Mucosa of rectum (tissue), 2 donors: ENCODE results near the gene TOR1AIP1.

Experiments
- H3K27ac ChIP-seq, 2 donors: one replicate each; pipeline ENCODE4 v1.7.0; 2013; ENCODE audit warnings: inconsistent platforms in 2 of 2, low read depth in 2 of 2, low read length in 2 of 2
- H3K27me3 ChIP-seq, 2 donors: one replicate each; pipeline ENCODE4 v1.7.0; 2013; ENCODE audit warnings: low read length in 2 of 2; ENCODE audit not compliant: control insufficient read depth in 2 of 2, insufficient read depth in 2 of 2
- H3K36me3 ChIP-seq, 2 donors: one replicate each; pipeline ENCODE4 v1.7.0; 2013; ENCODE audit warnings: low read length in 2 of 2; ENCODE audit not compliant: control insufficient read depth in 2 of 2, insufficient read depth in 2 of 2
- H3K4me1 ChIP-seq, 2 donors: one replicate each; pipeline ENCODE4 v1.7.0; 2013; ENCODE audit warnings: low read length in 2 of 2, mild to moderate bottlenecking in 1 of 2; ENCODE audit not compliant: control insufficient read depth in 2 of 2, insufficient read depth in 2 of 2
- H3K4me3 ChIP-seq, 2 donors: one replicate each; pipeline ENCODE4 v1.7.0; 2013; ENCODE audit warnings: low read length in 2 of 2
- H3K9ac ChIP-seq, 2 donors: one replicate each; pipeline ENCODE4 v1.7.0; 2013; ENCODE audit warnings: low read length in 2 of 2, low read depth in 1 of 2, mild to moderate bottlenecking in 1 of 2
- H3K9me3 ChIP-seq, 2 donors: one replicate each; pipeline ENCODE4 v1.7.0; 2013; ENCODE audit warnings: low read length in 2 of 2; ENCODE audit not compliant: control insufficient read depth in 2 of 2
- donor health status: healthy.
- donor health status: Normal muscosa, but diverticular disease.

Gene TOR1AIP1

GRCh38 chr1:179866616-179867015 is 15.5 kb upstream of the TOR1AIP1 start:
- H3K27me3 ChIP-seq: no peaks in the 10 kb centered on the region
- no peak overlapping the region for H3K27ac ChIP-seq
- no peaks in the 10 kb centered on the region for H3K9me3 ChIP-seq
- no peak overlapping the region for H3K9ac ChIP-seq
- no peaks in the 10 kb centered on the region for H3K4me1 ChIP-seq
- H3K36me3 ChIP-seq: peaks cover 20 to 47% of the 10 kb centered on the region in 2 donors
- H3K4me3 ChIP-seq: no peak overlapping the region

DNA sequence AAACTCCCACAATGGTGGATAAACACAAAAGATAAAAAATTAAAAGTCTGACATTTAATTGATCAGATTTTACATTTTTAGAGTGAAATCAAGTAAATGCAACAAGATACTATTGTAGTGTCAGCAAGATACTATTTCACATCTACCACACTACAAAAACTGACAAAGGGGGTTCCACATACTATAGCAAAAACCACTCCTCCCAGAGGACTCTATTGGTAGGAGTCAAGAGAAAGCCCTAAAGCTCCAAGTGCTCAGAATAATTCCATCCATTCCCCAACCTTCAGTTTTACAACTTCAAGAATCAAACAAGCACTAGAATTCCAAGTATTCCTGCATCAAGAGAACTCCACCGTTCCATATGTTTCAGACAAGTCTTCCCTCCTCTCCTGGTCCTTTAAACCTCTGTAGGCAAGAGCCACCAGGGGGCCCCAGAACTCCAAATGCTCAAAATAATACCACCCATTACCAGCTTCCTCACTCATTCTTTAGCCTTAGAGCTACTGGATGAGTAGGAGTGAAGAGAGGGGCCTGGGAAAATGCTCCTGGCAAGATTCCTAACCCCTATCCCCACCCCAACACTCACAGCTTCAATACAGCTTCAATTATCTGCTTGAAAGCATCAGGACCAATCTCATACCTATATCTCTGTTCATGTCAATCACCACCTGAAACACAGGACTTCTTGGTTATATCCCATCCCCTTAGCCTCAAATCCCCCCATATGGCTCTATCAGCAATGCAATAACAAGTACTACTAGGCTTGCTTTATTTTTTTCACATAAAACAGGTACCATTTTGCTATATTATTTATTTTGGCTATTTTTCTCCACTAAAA is 14.4 kb upstream of the TOR1AIP1 start:
- no peak overlapping the region for H3K9ac ChIP-seq
- H3K27me3 ChIP-seq: no peaks in the 10 kb centered on the region
- H3K27ac ChIP-seq: no peak overlapping the region
- peaks cover 0 to 3% of the 10 kb centered on the region in 2 donors for H3K4me1 ChIP-seq
- peaks cover 19 to 47% of the 10 kb centered on the region in 2 donors for H3K36me3 ChIP-seq
- no peaks in the 10 kb centered on the region for H3K9me3 ChIP-seq
- no peak overlapping the region for H3K4me3 ChIP-seq

GRCh38 chr1:179870870-179871269 is 11.2 kb upstream of the TOR1AIP1 start:
- H3K9ac ChIP-seq: no peak overlapping the region
- H3K27me3 ChIP-seq: no peaks in the 10 kb centered on the region
- H3K9me3 ChIP-seq: no peaks in the 10 kb centered on the region
- peaks cover 10 to 23% of the 10 kb centered on the region in 2 donors for H3K4me1 ChIP-seq
- no peak overlapping the region for H3K27ac ChIP-seq
- no peak overlapping the region for H3K4me3 ChIP-seq
- H3K36me3 ChIP-seq: peaks cover 12 to 23% of the 10 kb centered on the region in 2 donors

- Histone ChIP-seq H3K4me1 (peaks cover 17 to 25% of the 10 kb centered on the region in 2 donors), H3K9me3 (no peaks in the 10 kb centered on the region), H3K9ac (no peak overlapping the region), H3K27ac (no peak overlapping the region), H3K27me3 (no peaks in the 10 kb centered on the region), H3K36me3 (peaks cover 12 to 16% of the 10 kb centered on the region in 2 donors), H3K4me3 (no peak overlapping the region)
These were observed 10.1 kb upstream of the TOR1AIP1 start for GRCh38 chr1:179871940-179872339.

DNA sequence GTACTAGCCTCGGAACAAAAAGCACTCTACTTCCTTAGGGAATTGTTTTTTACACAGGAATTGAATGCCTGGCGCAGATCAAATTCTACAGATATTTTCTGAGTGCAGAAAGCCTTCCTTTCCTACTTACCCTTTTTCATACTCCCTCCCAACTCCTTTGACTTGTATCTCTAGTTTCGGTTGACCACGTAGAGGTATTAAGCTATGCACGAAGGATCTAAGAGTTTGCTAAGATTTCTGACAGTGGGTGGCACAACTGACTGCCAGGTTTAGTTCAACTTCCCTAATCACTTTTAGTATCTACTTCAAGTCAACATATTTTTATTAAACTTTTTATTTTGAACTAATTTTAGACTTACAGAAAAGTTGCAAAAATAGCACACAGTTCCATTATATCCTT is 9.5 kb upstream of the TOR1AIP1 start:
- Histone ChIP-seq H3K36me3 (peaks cover 10 to 11% of the 10 kb centered on the region in 2 donors), H3K9me3 (no peaks in the 10 kb centered on the region), H3K4me3 (no peak overlapping the region), H3K4me1 (peaks cover 17 to 25% of the 10 kb centered on the region in 2 donors), H3K9ac (no peak overlapping the region), H3K27ac (no peak overlapping the region), H3K27me3 (no peaks in the 10 kb centered on the region)

GRCh38 chr1:179873438-179873851 is 8.6 kb upstream of the TOR1AIP1 start:
- Histone ChIP-seq H3K4me1 (peaks cover 21 to 25% of the 10 kb centered on the region in 2 donors), H3K9me3 (no peaks in the 10 kb centered on the region), H3K4me3 (peak overlapping the region in 1 of 2 donors; percentile 33), H3K9ac (no peak overlapping the region), H3K27ac (no peak overlapping the region), H3K27me3 (no peaks in the 10 kb centered on the region), H3K36me3 (peaks cover 8% of the 10 kb centered on the region in 2 donors)

DNA sequence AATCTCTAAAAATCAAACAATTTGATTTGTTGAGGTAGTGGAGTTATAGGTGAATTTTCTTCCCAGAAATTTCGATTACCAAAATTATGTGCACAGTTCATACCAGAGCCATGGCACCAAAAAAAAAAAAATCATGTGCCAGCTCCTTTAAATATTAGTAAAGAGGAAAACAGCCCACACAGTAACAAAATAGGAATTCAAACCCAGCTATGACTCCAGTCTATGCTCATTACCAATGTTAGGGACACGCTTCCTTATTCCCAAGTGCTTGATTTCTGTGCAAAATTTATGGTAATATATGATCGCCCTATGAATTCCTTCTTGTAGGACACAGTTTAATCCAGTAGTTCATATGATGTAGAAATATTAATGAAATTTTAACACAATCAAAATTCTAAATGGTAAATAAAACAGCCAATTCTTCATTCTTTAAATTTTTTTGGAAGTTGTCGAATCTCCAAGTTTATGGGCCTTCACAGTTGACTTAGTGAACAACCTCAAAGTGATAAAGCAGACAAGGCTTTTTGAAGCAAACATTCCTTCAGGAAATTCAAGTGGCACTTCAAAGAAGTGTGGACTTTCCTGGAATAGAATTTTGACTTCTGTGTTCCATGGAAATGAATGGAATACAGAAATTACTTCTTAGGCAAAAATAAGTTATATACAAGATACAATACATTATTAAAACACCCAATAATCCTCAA is 6.3 kb upstream of the TOR1AIP1 start:
- Histone ChIP-seq H3K27ac (no peak overlapping the region), H3K9me3 (no peaks in the 10 kb centered on the region), H3K36me3 (peaks cover 4 to 7% of the 10 kb centered on the region in 2 donors), H3K4me3 (peak overlapping the region in 1 of 2 donors; percentile 96), H3K4me1 (peaks cover 21 to 25% of the 10 kb centered on the region in 2 donors), H3K9ac (no peak overlapping the region), H3K27me3 (no peaks in the 10 kb centered on the region)

- no peak overlapping the region for H3K9ac ChIP-seq
- H3K27ac ChIP-seq: peak overlapping the region in 1 of 2 donors; percentile 2
- peak overlapping the region; percentile 83 to 96 for H3K4me3 ChIP-seq
- no peaks in the 10 kb centered on the region for H3K9me3 ChIP-seq
- peaks cover 4 to 7% of the 10 kb centered on the region in 2 donors for H3K36me3 ChIP-seq
- peaks cover 24 to 28% of the 10 kb centered on the region in 2 donors for H3K4me1 ChIP-seq
- no peaks in the 10 kb centered on the region for H3K27me3 ChIP-seq
These were observed 5.8 kb upstream of the TOR1AIP1 start for GRCh38 chr1:179876300-179876715.

DNA sequence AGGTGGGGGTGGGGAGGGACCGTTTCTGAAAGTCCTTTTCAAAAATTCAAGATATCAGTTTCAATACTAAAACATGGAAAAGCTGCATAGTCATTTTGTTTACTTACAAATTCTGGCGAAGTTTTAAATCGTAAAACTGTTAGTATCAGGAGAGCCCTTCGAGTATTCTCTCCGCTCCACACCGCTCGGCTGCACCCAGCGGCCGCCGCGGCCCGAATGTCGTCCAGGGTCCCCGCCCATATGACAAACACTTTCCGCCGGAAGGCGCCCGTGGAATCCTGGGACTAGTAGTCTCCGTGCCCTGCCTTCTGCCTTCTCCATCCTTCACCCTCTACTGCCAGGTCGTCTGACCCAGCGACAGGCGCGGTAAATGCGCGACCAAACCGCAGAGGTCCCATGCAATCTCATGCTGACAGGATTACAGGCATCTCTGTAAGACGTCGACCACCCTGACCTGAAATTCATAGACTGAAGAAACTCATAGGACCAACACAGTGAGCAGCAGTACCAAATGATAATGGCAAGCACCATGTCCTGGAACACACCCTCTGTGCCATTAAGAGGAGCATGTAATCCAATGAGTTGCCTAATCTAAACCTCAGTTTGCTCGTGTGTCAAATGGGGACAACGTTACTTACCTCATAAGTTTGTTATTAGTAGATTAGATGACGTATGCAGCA is 4.4 kb upstream of the TOR1AIP1 start, which contains the start of gene TOR1AIP2:
TOR1AIP2 (minus strand) TSS at position 218 of the 680 bp plus-strand sequence. CDS start 25,138 bp downstream, outside the sequence.
- Histone ChIP-seq H3K9me3 (no peaks in the 10 kb centered on the region), H3K27me3 (no peaks in the 10 kb centered on the region), H3K9ac (peak within 1 kb of the TSS; percentile 84 to 88), H3K4me3 (peak within 1 kb of the TSS; percentile 83 to 96), H3K27ac (peak within 1 kb of the TSS; percentile 59 to 69), H3K4me1 (peaks cover 26% of the 10 kb centered on the region in 2 donors), H3K36me3 (peaks cover 0 to 5% of the 10 kb centered on the region in 2 donors)
